ENCODE data around the gene MYMX. TPM values are rescaled to one million over a fixed set of nuclear protein-coding genes. Genes with fewer than 3 reads are reported as not detected.

MYMX gene
- total RNA-seq, 2 experiments from 2014 or later: not detected

GRCh38 chr6:44243345-44243744 is 26.6 kb downstream of the MYMX start:
- Mint-ChIP-seq H3K9me3 (no peaks in the 10 kb centered on the region), H3K27ac (no peak overlapping the region), H3K4me3 (no peak overlapping the region), H3K4me1 (ENCODE audit: low read depth) (peaks cover 15% of the 10 kb centered on the region), H3K27me3 (peaks cover 3% of the 10 kb centered on the region), H3K36me3 (ENCODE audit: low read depth) (peaks cover 17% of the 10 kb centered on the region)
- CTCF ChIA-PET: interaction anchor here (0.8 to 7.3 kb wide), 6 partner anchors 9 to 71 kb away, joined by 3 to 47 read pairs (median 9); partner anchors contain the start of genes SLC29A1 and SLC35B2
- POLR2A ChIA-PET: interaction anchor here (1.3 to 10.9 kb wide), 4 partner anchors 9 to 112 kb away, joined by 4 to 486 read pairs (median 68); partner anchors contain the start of genes NFKBIE, SLC29A1 and SLC35B2
- ATAC-seq (no peak), DNase-seq (no peak)
- intact Hi-C loops (cut with micrococcal nuclease): no loop called here
- TF ChIP-seq CTCF (IDR thresholded peaks at IDR 0.05): no peak

GRCh38 chr6:44245391-44245911 is 28.7 kb downstream of the MYMX start:
- Mint-ChIP-seq H3K4me1 (ENCODE audit: low read depth) (peaks cover 27% of the 10 kb centered on the region), H3K27ac (peak overlapping the region; percentile 100), H3K27me3 (peaks cover 3% of the 10 kb centered on the region), H3K36me3 (ENCODE audit: low read depth) (peaks cover 38% of the 10 kb centered on the region), H3K9me3 (no peaks in the 10 kb centered on the region), H3K4me3 (peak overlapping the region; percentile 100)
- CTCF ChIA-PET: interaction anchor here (0.9 to 7.3 kb wide), 11 partner anchors 10 to 149 kb away, joined by 3 to 47 read pairs (median 6); partner anchors contain the start of genes AARS2, SLC29A1 and SLC35B2
- POLR2A ChIA-PET: interaction anchor here (0.8 to 10.9 kb wide), 10 partner anchors 8 to 114 kb away, joined by 3 to 486 read pairs (median 13); partner anchors contain the start of genes MYMX, NFKBIE, SLC29A1 and SLC35B2
- DNase-seq (no peak), ATAC-seq (no peak)
- TF ChIP-seq CTCF (IDR thresholded peaks at IDR 0.05): no peak
- intact Hi-C loops (cut with micrococcal nuclease): no loop called here

GRCh38 chr6:44245912-44246662 is 29.4 kb downstream of the MYMX start:
- no peaks in the 10 kb centered on the region for H3K9me3 Mint-ChIP-seq
- H3K27me3 Mint-ChIP-seq: peaks cover 3% of the 10 kb centered on the region
- H3K27ac Mint-ChIP-seq: peak overlapping the region; percentile 100
- intact Hi-C loops (cut with micrococcal nuclease): no loop called here
- peak overlapping the region; percentile 100 for H3K4me3 Mint-ChIP-seq
- no peak for TF ChIP-seq CTCF (IDR thresholded peaks at IDR 0.05)
- CTCF ChIA-PET: interaction anchor here (1.0 to 7.3 kb wide), 11 partner anchors 11 to 150 kb away, joined by 3 to 47 read pairs (median 6); partner anchors contain the start of genes AARS2, SLC29A1 and SLC35B2
- peaks cover 45% of the 10 kb centered on the region for H3K36me3 Mint-ChIP-seq (ENCODE audit: low read depth)
- H3K4me1 Mint-ChIP-seq (ENCODE audit: low read depth): peaks cover 33% of the 10 kb centered on the region
- POLR2A ChIA-PET: interaction anchor here (0.6 to 10.9 kb wide), 30 partner anchors 8 to 1462 kb away, joined by 3 to 486 read pairs (median 5); partner anchors contain the start of genes CDC5L, MYMX, NFKBIE and SLC29A1
- peak; percentile 57 for ATAC-seq
- peak; percentile 89 for DNase-seq

GRCh38 chr6:44246663-44247337 is 30.1 kb downstream of the MYMX start, which contains the start of gene HSP90AB1:
Gene HSP90AB1 (plus strand): TSS chr6:44247101. CDS start chr6:44248630, 1,529 bp downstream.
- H3K36me3 Mint-ChIP-seq (ENCODE audit: low read depth): peaks cover 52% of the 10 kb centered on the region
- H3K4me1 Mint-ChIP-seq (ENCODE audit: low read depth): peaks cover 39% of the 10 kb centered on the region
- ChIA-PET CTCF (interaction anchor here (1.0 to 7.3 kb wide), 9 partner anchors 11 to 78 kb away, joined by 3 to 47 read pairs (median 6); partner anchors contain the start of genes SLC29A1 and SLC35B2), POLR2A (interaction anchor here (0.6 to 10.9 kb wide), 36 partner anchors 9 to 1462 kb away, joined by 3 to 486 read pairs (median 5); partner anchors contain the start of genes CDC5L, MYMX, NFKBIE and SLC29A1)
- DNase-seq (peak; percentile 99), ATAC-seq (peak; percentile 85)
- intact Hi-C loops (cut with micrococcal nuclease): no loop called here
- H3K9me3 Mint-ChIP-seq: no peaks in the 10 kb centered on the region
- H3K4me3 Mint-ChIP-seq: peak within 1 kb of the TSS; percentile 100
- no peak for TF ChIP-seq CTCF (IDR thresholded peaks at IDR 0.05)
- H3K27ac Mint-ChIP-seq: peak within 1 kb of the TSS; percentile 100
- H3K27me3 Mint-ChIP-seq: peaks cover 3% of the 10 kb centered on the region
